GM12873 (cell line): ENCODE data around the gene BRIP1.

Experiments used
- TF ChIP-seq, protein P1 (sequence below): IDR thresholded peaks from 2 replicates; pipeline ENCODE4 v1.5.1; 2012; ENCODE audit warnings: low read depth, mild to moderate bottlenecking, moderate library complexity, low read length, control low read depth; ENCODE audit not compliant: insufficient read depth; ENCODE audit errors: missing control alignments

Gene BRIP1

DNA sequence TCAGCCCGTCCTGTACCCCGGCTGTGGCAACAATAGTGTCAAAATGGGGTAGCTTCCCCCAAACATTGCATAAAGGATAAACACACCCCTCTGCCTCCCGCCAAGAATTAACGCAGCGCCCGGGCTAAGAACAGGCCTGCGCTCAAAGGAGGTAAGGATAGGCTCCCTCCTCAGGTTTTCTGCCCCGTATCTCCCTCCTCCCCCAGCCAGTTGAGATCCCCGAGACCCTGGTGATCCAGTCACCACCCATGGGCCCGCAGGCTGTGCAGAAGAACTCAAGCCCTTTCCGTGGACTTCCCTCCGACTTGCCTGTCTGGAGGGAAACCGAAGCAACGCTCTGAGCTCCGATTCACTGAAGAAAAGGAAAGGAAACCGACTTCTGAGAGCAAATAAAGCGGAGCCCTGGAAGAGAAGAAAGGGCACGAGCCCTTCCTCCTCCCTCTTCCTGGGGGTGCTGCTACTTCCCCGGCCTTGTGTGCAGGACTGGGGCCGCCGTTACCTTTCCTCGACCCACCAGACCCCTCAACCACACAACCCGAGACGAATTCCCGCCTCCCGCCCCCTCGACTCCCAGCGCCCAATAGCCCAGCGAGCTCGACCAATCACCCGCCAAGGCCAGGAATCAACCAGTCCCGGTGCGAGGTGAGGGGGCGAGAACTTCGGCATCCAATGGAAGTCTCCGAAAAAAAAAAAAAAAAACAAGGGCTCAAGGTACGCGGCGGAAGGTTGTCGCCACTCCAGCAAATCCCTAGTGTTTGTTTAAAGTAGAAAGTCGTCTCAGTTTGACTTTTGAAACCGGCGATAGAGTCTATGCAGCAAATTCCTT, at the start of gene BRIP1:
Gene BRIP1 (minus strand): TSS at position 554 of the 826 bp plus-strand sequence. CDS start 1,989 bp downstream, outside the sequence.
- TF ChIP-seq, protein P1, sequence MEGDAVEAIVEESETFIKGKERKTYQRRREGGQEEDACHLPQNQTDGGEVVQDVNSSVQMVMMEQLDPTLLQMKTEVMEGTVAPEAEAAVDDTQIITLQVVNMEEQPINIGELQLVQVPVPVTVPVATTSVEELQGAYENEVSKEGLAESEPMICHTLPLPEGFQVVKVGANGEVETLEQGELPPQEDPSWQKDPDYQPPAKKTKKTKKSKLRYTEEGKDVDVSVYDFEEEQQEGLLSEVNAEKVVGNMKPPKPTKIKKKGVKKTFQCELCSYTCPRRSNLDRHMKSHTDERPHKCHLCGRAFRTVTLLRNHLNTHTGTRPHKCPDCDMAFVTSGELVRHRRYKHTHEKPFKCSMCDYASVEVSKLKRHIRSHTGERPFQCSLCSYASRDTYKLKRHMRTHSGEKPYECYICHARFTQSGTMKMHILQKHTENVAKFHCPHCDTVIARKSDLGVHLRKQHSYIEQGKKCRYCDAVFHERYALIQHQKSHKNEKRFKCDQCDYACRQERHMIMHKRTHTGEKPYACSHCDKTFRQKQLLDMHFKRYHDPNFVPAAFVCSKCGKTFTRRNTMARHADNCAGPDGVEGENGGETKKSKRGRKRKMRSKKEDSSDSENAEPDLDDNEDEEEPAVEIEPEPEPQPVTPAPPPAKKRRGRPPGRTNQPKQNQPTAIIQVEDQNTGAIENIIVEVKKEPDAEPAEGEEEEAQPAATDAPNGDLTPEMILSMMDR = no peak

- TF ChIP-seq, protein P1 = no peak
Measured at GRCh38 chr17:61908292-61909037, 45.1 kb upstream of the BRIP1 start.

- TF ChIP-seq, protein P1 = no peak
Measured at GRCh38 chr17:61907361-61907760, 44.0 kb upstream of the BRIP1 start.

GRCh38 chr17:61904094-61904710, 40.9 kb upstream of the BRIP1 start:
- TF ChIP-seq, protein P1 = no peak

- TF ChIP-seq, protein P1 = no peak
Measured at GRCh38 chr17:61903251-61903650, 39.9 kb upstream of the BRIP1 start.

DNA sequence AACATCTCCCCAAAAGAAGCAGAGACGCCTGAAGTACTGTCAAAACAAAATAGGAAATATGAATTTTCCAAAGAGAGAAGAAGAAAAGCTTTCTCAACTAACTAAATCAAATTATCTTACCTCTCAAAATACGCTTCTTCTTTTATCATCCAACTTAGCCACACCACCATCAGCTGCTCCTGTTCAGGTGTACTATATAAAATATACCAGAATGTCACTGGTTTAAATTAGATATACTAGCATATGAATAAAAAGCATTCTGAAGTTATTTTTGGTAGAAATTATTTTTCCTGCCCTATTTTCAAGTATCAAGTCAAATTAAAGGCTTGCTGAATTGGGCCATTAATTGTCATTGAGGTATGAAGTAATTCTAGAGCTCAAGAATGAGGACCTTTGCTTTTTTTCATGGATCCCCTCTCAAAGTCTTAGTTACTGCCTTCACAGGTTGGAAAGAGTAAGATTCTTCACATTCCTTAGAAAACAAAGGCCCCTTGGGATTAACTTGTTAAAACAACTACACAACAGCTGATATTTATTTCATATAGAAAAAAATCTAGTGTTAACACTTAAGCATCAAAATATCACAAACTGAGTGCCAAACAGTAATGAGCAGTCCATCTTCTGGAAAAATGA, 34.3 kb upstream of the BRIP1 start:
- TF ChIP-seq, protein P1 = no peak
